K562 (cell line): ENCODE measurements around the gene COLEC12. TPM values are rescaled to one million over a fixed set of nuclear protein-coding genes. Genes with fewer than 3 reads are reported as not detected.
A peak's percentile ranks its signal among the peaks of the same experiment; 100 is the strongest.

Source experiments
- FOXA3 ChIP-seq, 2 experiments: fragments of 450-650 bp in 1 of 2; sonication (generic) in 1 of 2; formaldehyde crosslinking; IDR thresholded peaks in 1 of 2; conservative IDR thresholded peaks in 1 of 2; 2 replicates each; pipeline versions ENCODE4 v1.4.0 to v1.8.0; 2020 to 2022; ENCODE audit warnings: mild to moderate bottlenecking in 2 of 2, missing genetic modification reagents in 1 of 2
- FOXJ2 ChIP-seq: fragments of 200-800 bp; sonication (Bioruptor generic); IDR thresholded peaks from 2 replicates; pipeline ENCODE4 v1.6.1; 2016; ENCODE audit warnings: missing genetic modification characterization, missing compliant biosample characterization
- IRF2 ChIP-seq: sonication (generic); formaldehyde crosslinking; IDR thresholded peaks from 2 replicates; pipeline ENCODE4 v1.8.1; 2022; ENCODE audit warnings: mild to moderate bottlenecking, missing genetic modification reagents
- L3MBTL2 ChIP-seq: fragments of 450-650 bp; IDR thresholded peaks from 2 replicates; pipeline ENCODE4 v1.6.1; 2016; ENCODE audit warnings: mild to moderate bottlenecking, moderate library complexity
- NCOA4 ChIP-seq: fragments of 450-650 bp; IDR thresholded peaks from 2 replicates; pipeline ENCODE4 v1.6.1; 2018; ENCODE audit warnings: mild to moderate bottlenecking; ENCODE audit not compliant: partially characterized antibody
- NONO ChIP-seq, 2 experiments: fragments of 200-400 bp in 1 of 2; fragments of 450-650 bp in 1 of 2; formaldehyde crosslinking in 1 of 2; IDR thresholded peaks; 2 replicates each; pipeline ENCODE4 v1.6.1; 2017; ENCODE audit warnings: low read depth in 2 of 2, mild to moderate bottlenecking in 2 of 2, moderate library complexity in 2 of 2, low read length in 1 of 2
- POLR2B ChIP-seq: fragments of 450-650 bp; IDR thresholded peaks from 2 replicates; pipeline ENCODE4 v1.6.1; 2018; ENCODE audit warnings: low read depth; ENCODE audit not compliant: partially characterized antibody
- RBM34 ChIP-seq: fragments of 200-400 bp; formaldehyde crosslinking; IDR thresholded peaks from 2 replicates; pipeline ENCODE4 v1.6.1; 2018; ENCODE audit warnings: low read length, borderline replicate concordance; ENCODE audit not compliant: insufficient read depth
- ZNF143 ChIP-seq: sonication (generic); formaldehyde crosslinking; IDR thresholded peaks from 2 replicates; pipeline ENCODE4 v1.9.0; 2022; ENCODE audit warnings: mild to moderate bottlenecking, missing genetic modification reagents
- ZNF175 ChIP-seq: fragments of 200-800 bp; sonication (Bioruptor generic); IDR thresholded peaks from 2 replicates; pipeline ENCODE4 v1.6.1; 2016; ENCODE audit warnings: low read depth, mild to moderate bottlenecking, missing genetic modification characterization, missing compliant biosample characterization
- ZNF77 ChIP-seq: fragments of 250-450 bp; sonication (Bioruptor Pico); IDR thresholded peaks from 2 replicates; pipeline ENCODE4 v1.5.0; 2020
- polyA plus RNA-seq, 8 experiments: library from polyadenylated mRNA; depleted of rRNA in 4 of 8; stranded (reverse) in 5 of 8; unstranded in 3 of 8; fragments of >200 nt; fragmentation: Nextera tagmentation in 2 of 8; fragmentation: Illumina TruSeq in 1 of 8; extraction: Ambion mirVana in 2 of 8; extraction: Trizol in 1 of 8; gene quantifications; 2 replicates each; pipeline versions ENCODE4 v1.2.1 to v1.2.3, GENCODE V29; 2011 to 2014; ENCODE audit warnings: inconsistent platforms in 1 of 8, missing spikeins in 1 of 8
- total RNA-seq, 7 experiments: library from RNA; depleted of rRNA in 6 of 7; stranded (reverse); fragments of >200 nt in 6 of 7; fragmentation: Illumina TruSeq in 2 of 7; extraction: Trizol in 2 of 7; gene quantifications; 2 replicates each; pipeline versions ENCODE4 v1.2.1 to v1.2.3, GENCODE V29; 2011 to 2021; ENCODE audit warnings: low replicate concordance in 1 of 7
- TF ChIP-seq, protein P1 (sequence below): fragments of 250-450 bp; sonication (Bioruptor Pico); IDR thresholded peaks from 2 replicates; pipeline ENCODE4 v1.5.0; 2021; ENCODE audit warnings: mild to moderate bottlenecking, borderline replicate concordance
- TF ChIP-seq, protein P2 (sequence below), 2 experiments: fragments of 450-650 bp in 1 of 2; sonication (generic) in 1 of 2; formaldehyde crosslinking; conservative IDR thresholded peaks; 2 replicates each; pipeline versions ENCODE4 v1.4.0 to v1.8.1; 2020 to 2022; ENCODE audit warnings: mild to moderate bottlenecking in 1 of 2, missing genetic modification reagents in 1 of 2
- TF ChIP-seq, protein P3 (sequence below): sonication (generic); formaldehyde crosslinking; IDR thresholded peaks from 2 replicates; pipeline ENCODE4 v1.8.0; 2023; ENCODE audit warnings: missing genetic modification reagents, mild to moderate bottlenecking, borderline replicate concordance
- TF ChIP-seq, protein P4 (sequence below): fragments of 250-450 bp; sonication (Bioruptor Pico); IDR thresholded peaks from 2 replicates; pipeline ENCODE4 v1.5.0; 2021
- TF ChIP-seq, protein P5 (sequence below): fragments of 200-800 bp; sonication (Bioruptor generic); IDR thresholded peaks from 2 replicates; pipeline ENCODE4 v1.6.1; 2017; ENCODE audit warnings: missing genetic modification characterization, missing compliant biosample characterization

COLEC12 gene
- total and polyA plus RNA-seq, 9 of the 15 experiments (the other 6 are each of a cell fraction or from before 2014, with no cell fraction given) = 0.04 TPM; not detected in 8

DNA sequence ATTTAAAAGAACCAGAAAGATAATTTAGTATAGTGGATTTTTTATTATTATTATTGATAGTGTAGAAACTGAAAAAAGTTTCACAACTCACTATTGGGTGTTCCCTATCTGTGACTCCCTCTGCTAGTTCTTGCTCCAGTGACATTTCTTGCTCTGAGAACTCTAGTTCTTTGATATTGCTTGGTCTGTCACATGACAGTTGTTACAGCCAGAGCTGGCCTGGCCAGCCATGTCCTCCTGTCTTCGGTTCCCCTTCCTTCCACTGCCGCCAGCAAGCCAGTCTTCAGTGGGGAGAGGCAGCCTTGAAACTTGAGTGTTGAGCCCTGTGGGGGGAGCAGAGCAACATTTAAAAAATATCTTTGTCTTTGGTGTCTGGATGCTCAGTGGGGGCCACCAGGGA lies 225.0 kb downstream of the COLEC12 start (continued):
- TF ChIP-seq, protein P1, sequence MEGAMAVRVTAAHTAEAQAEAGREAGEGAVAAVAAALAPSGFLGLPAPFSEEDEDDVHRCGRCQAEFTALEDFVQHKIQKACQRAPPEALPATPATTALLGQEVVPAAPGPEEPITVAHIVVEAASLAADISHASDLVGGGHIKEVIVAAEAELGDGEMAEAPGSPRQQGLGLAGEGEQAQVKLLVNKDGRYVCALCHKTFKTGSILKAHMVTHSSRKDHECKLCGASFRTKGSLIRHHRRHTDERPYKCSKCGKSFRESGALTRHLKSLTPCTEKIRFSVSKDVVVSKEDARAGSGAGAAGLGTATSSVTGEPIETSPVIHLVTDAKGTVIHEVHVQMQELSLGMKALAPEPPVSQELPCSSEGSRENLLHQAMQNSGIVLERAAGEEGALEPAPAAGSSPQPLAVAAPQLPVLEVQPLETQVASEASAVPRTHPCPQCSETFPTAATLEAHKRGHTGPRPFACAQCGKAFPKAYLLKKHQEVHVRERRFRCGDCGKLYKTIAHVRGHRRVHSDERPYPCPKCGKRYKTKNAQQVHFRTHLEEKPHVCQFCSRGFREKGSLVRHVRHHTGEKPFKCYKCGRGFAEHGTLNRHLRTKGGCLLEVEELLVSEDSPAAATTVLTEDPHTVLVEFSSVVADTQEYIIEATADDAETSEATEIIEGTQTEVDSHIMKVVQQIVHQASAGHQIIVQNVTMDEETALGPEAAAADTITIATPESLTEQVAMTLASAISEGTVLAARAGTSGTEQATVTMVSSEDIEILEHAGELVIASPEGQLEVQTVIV (CRISPR knock-in tag) = no peak
- TF ChIP-seq POLR2B (no peak), NCOA4 (no peak), FOXJ2 (tag) (peak; percentile 50; the same call in 1 of the 2 replicates), NONO (IDR thresholded peaks at IDR 0.05; ENCODE audit: low read depth in 2 of 2, low read length in 1 of 2) (no peak), RBM34 (no peak), ZNF175 (CRISPR knock-in tag) (no peak), L3MBTL2 (0 out of 2 replicates have a peak, but pooled peaks have one; percentile 13), IRF2 (CRISPR knock-in tag) (no peak), FOXA3 (CRISPR knock-in tag; conservative IDR thresholded peaks at IDR 0.05 in 1 of 2, IDR thresholded peaks at IDR 0.05 in 1 of 2) (no peak), ZNF77 (CRISPR knock-in tag) (no peak), ZNF143 (CRISPR knock-in tag) (no peak)
- TF ChIP-seq, protein P2, sequence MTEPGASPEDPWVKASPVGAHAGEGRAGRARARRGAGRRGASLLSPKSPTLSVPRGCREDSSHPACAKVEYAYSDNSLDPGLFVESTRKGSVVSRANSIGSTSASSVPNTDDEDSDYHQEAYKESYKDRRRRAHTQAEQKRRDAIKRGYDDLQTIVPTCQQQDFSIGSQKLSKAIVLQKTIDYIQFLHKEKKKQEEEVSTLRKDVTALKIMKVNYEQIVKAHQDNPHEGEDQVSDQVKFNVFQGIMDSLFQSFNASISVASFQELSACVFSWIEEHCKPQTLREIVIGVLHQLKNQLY (CRISPR knock-in tag; conservative IDR thresholded peaks at IDR 0.05) = no peak
- TF ChIP-seq, protein P3, sequence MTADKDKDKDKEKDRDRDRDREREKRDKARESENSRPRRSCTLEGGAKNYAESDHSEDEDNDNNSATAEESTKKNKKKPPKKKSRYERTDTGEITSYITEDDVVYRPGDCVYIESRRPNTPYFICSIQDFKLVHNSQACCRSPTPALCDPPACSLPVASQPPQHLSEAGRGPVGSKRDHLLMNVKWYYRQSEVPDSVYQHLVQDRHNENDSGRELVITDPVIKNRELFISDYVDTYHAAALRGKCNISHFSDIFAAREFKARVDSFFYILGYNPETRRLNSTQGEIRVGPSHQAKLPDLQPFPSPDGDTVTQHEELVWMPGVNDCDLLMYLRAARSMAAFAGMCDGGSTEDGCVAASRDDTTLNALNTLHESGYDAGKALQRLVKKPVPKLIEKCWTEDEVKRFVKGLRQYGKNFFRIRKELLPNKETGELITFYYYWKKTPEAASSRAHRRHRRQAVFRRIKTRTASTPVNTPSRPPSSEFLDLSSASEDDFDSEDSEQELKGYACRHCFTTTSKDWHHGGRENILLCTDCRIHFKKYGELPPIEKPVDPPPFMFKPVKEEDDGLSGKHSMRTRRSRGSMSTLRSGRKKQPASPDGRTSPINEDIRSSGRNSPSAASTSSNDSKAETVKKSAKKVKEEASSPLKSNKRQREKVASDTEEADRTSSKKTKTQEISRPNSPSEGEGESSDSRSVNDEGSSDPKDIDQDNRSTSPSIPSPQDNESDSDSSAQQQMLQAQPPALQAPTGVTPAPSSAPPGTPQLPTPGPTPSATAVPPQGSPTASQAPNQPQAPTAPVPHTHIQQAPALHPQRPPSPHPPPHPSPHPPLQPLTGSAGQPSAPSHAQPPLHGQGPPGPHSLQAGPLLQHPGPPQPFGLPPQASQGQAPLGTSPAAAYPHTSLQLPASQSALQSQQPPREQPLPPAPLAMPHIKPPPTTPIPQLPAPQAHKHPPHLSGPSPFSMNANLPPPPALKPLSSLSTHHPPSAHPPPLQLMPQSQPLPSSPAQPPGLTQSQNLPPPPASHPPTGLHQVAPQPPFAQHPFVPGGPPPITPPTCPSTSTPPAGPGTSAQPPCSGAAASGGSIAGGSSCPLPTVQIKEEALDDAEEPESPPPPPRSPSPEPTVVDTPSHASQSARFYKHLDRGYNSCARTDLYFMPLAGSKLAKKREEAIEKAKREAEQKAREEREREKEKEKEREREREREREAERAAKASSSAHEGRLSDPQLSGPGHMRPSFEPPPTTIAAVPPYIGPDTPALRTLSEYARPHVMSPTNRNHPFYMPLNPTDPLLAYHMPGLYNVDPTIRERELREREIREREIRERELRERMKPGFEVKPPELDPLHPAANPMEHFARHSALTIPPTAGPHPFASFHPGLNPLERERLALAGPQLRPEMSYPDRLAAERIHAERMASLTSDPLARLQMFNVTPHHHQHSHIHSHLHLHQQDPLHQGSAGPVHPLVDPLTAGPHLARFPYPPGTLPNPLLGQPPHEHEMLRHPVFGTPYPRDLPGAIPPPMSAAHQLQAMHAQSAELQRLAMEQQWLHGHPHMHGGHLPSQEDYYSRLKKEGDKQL (CRISPR knock-in tag) = no peak
- TF ChIP-seq, protein P4, sequence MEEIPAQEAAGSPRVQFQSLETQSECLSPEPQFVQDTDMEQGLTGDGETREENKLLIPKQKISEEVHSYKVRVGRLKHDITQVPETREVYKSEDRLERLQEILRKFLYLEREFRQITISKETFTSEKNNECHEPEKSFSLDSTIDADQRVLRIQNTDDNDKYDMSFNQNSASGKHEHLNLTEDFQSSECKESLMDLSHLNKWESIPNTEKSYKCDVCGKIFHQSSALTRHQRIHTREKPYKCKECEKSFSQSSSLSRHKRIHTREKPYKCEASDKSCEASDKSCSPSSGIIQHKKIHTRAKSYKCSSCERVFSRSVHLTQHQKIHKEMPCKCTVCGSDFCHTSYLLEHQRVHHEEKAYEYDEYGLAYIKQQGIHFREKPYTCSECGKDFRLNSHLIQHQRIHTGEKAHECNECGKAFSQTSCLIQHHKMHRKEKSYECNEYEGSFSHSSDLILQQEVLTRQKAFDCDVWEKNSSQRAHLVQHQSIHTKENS (CRISPR knock-in tag) = no peak
- TF ChIP-seq, protein P5, sequence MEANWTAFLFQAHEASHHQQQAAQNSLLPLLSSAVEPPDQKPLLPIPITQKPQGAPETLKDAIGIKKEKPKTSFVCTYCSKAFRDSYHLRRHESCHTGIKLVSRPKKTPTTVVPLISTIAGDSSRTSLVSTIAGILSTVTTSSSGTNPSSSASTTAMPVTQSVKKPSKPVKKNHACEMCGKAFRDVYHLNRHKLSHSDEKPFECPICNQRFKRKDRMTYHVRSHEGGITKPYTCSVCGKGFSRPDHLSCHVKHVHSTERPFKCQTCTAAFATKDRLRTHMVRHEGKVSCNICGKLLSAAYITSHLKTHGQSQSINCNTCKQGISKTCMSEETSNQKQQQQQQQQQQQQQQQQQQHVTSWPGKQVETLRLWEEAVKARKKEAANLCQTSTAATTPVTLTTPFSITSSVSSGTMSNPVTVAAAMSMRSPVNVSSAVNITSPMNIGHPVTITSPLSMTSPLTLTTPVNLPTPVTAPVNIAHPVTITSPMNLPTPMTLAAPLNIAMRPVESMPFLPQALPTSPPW (CRISPR knock-in tag) = no peak
